HG03108 (cell line): Measurements from ENCODE around the gene LYZ.
A peak's percentile ranks its signal among the peaks of the same experiment; 100 is the strongest.

Experiments used
- ATAC-seq: cut with Tn5 transposase; IDR thresholded peaks from one replicate; pipeline ENCODE4 v1.9.1; 2021; ENCODE audit warnings: moderate library complexity; ENCODE audit not compliant: unreplicated experiment

LYZ gene

GRCh38 chr12:69338120-69338859, 9.9 kb upstream of the LYZ start:
- ATAC-seq = no peak

GRCh38 chr12:69338936-69339335, 9.2 kb upstream of the LYZ start:
- no peak for ATAC-seq

GRCh38 chr12:69339999-69340398, 8.2 kb upstream of the LYZ start:
- no peak for ATAC-seq

GRCh38 chr12:69341328-69341727, 6.9 kb upstream of the LYZ start:
- ATAC-seq = no peak

GRCh38 chr12:69342421-69342820, 5.8 kb upstream of the LYZ start:
- ATAC-seq = no peak

DNA sequence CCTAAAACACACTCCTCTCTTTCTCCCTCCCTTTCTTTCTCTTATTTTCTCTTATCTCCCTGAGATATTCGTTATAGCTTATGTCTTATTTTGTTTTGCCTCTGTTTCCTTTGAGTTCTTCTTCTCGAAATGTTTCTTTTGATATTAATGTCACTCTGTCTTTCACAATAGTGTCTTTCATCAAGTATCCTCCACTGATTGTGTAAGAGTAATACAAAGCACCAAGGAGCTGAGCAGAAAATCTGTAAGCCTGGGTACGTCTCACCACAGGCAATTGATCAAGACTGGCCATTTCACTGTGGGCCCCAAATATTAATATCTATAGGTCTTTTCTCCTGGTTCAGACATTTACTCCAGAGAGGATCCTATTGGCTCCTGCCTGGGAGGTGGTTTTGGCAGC, 4.8 kb upstream of the LYZ start:
- ATAC-seq = no peak

DNA sequence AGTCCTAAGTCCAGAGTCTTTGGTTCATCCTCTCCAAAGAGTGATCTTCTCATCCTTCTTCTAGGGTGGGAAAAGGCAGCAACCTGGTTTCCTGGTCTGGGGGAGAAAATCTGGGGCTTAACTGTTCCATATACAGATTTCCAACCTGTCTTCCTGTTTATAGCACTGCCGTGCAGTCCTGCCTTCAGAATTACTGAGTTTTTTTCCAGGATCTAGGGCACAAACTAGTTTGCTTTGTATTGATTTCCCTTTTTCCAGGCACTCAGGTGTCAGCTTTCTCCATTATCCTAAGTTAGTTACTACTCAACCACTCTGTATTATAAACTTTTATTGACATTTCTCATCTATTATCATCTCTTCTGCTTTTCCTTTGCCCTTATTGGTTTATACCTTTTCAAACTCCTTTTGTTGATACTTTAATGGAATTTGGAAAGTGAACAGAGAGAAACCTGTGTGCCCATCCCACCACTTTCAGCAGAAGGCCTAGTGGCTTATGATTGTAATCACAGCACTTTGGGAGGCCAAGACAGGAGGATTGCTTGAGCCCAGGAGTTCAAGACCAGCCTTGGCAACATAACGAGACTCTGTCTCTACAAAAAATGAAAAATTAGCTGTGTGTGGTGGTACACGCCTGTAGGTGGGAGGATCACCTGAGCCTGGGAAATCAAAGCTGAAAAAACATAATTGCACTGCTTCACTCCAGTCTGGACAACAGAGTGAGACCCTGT, 4.1 kb upstream of the LYZ start:
- no peak for ATAC-seq

DNA sequence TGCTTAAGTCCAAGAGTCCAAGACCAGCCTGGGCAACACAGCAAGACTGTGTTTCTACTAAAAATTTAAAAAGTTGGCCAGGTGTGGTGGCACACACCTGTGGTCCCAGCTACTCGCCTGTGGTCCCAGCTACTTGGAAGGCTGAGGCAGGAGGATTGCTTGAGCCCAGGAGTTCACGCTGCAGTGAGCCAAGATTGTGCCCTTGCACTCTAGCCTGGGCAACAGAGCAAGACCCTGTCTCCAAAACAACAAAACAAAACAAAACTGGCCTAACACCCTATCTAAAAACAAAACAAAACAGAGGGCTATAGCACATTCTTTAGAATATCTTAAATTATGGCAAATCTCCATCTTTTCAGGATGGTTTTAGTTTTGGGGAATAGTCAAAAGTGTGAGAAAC, 3.1 kb upstream of the LYZ start:
- no peak for ATAC-seq

DNA sequence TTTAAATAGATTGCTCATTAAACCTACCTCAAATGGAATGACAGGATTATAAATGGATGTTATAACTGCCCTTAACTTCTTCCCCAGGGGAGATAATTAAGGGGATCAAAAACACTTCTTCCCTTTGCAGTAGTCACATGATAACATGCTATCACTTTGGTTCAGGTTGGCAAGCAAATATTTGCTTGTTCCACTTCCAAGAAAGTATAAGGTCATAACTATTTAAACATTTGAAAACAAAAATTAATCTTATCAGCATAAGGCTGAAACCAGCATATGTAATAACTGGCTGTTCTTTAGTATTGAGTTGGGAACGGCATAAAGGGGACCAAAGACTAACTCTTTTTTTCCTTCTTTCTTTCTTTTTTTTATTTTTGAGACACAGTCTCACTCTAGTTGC, 2.4 kb upstream of the LYZ start:
- ATAC-seq = no peak

- ATAC-seq = no peak
These were observed 1.9 kb downstream of the LYZ start for GRCh38 chr12:69350002-69350626.

DNA sequence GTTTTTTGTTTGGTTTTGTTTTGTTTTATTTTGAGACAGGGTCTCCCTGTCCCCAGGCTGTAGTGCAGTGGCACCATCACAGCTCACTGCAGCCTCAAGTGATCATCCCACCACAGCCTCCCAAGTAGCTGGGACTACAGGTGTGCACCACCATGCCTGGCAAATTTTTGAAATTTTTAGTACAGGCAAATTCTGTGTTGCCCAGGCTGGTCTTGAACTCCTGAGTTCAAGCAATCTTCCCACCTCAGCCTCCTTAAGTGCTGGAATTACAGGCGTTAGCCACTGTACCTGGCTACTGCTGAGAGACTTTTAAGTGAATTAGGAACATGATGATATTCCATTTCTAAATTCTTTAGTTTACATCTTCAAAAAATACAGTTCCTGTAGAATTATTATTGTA, 2.6 kb downstream of the LYZ start:
- ATAC-seq = no peak

GRCh38 chr12:69351462-69352236, 3.5 kb downstream of the LYZ start:
- ATAC-seq = no peak

DNA sequence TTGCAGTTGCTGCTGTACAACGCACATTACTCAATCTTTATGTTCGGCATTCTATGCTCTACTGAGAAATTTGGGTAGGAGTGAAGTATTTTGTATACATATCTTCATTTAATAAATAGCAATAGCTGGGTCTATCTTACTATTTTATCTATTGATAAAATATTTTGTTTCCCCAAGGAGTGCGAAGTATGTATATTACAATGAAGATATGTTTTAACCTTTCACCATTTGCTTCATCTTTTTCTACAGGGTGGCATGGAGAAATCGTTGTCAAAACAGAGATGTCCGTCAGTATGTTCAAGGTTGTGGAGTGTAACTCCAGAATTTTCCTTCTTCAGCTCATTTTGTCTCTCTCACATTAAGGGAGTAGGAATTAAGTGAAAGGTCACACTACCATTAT, 4.7 kb downstream of the LYZ start:
- ATAC-seq = no peak

DNA sequence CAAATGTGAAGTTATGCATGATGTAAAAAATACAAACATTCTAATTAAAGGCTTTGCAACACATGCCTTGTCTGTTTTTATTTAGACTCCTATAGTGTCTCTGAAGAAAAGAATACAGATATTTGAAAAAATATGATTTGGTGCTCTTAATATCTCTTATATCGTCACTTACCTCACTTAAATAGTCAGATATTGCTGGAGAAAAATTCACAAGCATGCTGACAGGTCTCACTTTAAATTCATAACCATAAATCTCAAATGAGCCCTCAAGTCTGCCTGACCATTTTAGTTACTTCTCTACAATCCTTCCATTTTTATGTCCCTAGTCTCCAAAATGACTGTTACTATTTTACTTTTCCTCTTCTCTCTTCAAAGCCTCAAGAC, 6.0 kb downstream of the LYZ start:
- no peak for ATAC-seq

DNA sequence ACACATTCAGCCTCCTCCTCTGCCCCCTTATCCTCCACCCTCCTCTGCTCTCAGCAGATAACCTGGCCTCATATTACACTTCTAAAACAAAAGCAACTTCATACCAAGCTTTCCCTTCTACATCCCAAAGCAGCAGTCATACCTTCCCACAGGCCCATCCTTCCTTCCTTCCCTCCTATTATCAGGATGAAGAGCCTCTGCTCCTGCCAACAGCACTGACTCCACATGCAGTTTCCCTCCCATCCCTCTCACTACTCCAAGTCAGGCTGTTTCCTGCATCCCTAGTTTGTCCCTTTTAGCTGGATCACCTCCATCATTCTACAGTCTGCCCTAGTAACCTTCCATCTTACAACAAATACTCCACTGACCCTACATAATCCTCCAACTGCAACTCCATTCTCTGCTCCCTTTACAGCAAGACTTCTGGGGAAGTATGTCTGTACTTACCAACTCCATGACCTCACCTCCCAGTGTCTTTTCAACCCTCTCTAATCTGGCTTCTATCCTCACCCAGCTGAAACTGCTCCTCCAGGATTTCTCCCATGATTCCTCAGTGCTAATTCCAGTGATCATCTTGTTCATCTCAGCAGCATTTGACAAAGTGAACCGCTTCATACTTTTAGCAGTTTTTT, 6.5 kb downstream of the LYZ start:
- no peak for ATAC-seq

GRCh38 chr12:69355363-69356028, 7.3 kb downstream of the LYZ start:
- no peak for ATAC-seq

- peak; percentile 75 for ATAC-seq
These were observed 11.6 kb downstream of the LYZ start, which contains the start of gene YEATS4 for GRCh38 chr12:69359531-69360347. Gene YEATS4 (plus strand): TSS chr12:69359743. CDS start chr12:69359973, 230 bp downstream.

DNA sequence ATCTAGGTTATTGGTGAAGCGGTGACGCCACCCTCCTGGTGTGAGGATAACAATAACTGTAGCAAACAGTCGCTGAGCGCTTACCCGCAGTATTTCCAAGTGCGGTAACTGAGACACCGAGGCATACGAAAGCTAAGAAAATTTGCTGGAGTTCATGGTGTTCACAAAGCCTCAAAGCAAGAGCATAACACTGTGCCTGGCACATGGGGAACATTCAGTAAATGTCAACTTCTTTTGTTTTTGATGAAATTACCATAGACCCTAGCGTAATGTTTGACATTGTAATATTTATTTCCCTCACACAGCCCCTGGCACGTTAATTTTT, 12.1 kb downstream of the LYZ start:
- no peak for ATAC-seq

- no peak for ATAC-seq
These were observed 18.6 kb downstream of the LYZ start for GRCh38 chr12:69366796-69367195.

- no peak for ATAC-seq
These were observed 20.0 kb downstream of the LYZ start for GRCh38 chr12:69368171-69368570.
